Left lung (tissue), 10 donors: ENCODE data around the gene CFAP52. TPM values are rescaled to one million over a fixed set of nuclear protein-coding genes. Genes with fewer than 3 reads are reported as not detected.
"Not testable (repeated sequence)": the region's sequence is repeated elsewhere in the genome, so short reads cannot be mapped to it uniquely, and the experiment has no call there.

ENCODE experiments used
- ATAC-seq: fragments of 200-7000 bp; cut with Tn5 transposase; one replicate; pipeline ENCODE4 v1.9.1; 2020; ENCODE audit warnings: moderate library complexity
- DNase-seq, 4 donors: peaks; one replicate each; pipeline ENCODE4 v3.0.0-alpha.2; 2013 to 2020
- H3K27ac ChIP-seq, 2 donors: fragments of 200-600 bp; sonication (generic) in 1 of 2; one replicate each; pipeline versions ENCODE4 v1.5.0 to v1.8.0; 2020 to 2021
- H3K27me3 ChIP-seq, 2 donors: fragments of 200-600 bp; sonication (generic) in 1 of 2; one replicate each; pipeline versions ENCODE4 v1.5.0 to v1.8.0; 2020 to 2021
- H3K36me3 ChIP-seq, 2 donors: fragments of 200-600 bp; sonication (generic) in 1 of 2; one replicate each; pipeline versions ENCODE4 v1.5.0 to v1.8.0; 2020 to 2021
- H3K4me1 ChIP-seq, 2 donors: fragments of 200-600 bp; one replicate each; pipeline ENCODE4 v1.8.0; 2021
- H3K4me3 ChIP-seq, 2 donors: fragments of 200-600 bp; sonication (generic) in 1 of 2; one replicate each; pipeline versions ENCODE4 v1.5.0 to v1.8.0; 2020 to 2021; ENCODE audit warnings: mild to moderate bottlenecking in 1 of 2
- H3K9me3 ChIP-seq, 2 donors: fragments of 200-600 bp; sonication (generic) in 1 of 2; one replicate each; pipeline versions ENCODE4 v1.5.0 to v1.8.0; 2020 to 2021
- CTCF ChIP-seq, 2 donors: fragments of 200-600 bp; sonication (generic) in 1 of 2; IDR thresholded peaks; one replicate each; pipeline versions ENCODE4 v1.5.0 to v1.8.0; 2021; ENCODE audit warnings: antibody characterized with exemption in 2 of 2
- intact Hi-C, 2 donors: fragments of 100-400 bp; cut with DNase I; formaldehyde crosslinking; loops; one replicate each; pipeline versions ENCODE4 v1.11.2 to v1.14.2; 2022
- polyA plus RNA-seq, 6 donors: library from polyadenylated mRNA; unstranded; fragments of 120-200 nt; gene quantifications; one replicate each; pipeline ENCODE4 v1.2.1, GENCODE V29; 2013; ENCODE audit not compliant: insufficient read length in 6 of 6
- total RNA-seq, 2 donors: library from RNA; stranded (reverse); fragmentation: NEBNext Ultra II Directional; extraction: Animal tissue kit (Norgen Biotek cat#: 25700); gene quantifications; one replicate each; pipeline ENCODE4 v1.2.1, GENCODE V29; 2021
- donor health status: DM: no; HTN: yes; CAD: no.
- donor health status: DM: no; HTN: no; CAD: no.

CFAP52 gene
- total and polyA plus RNA-seq, 8 donors = 1.6 to 10.8 (median 5.3) TPM; not detected in 1

- ATAC-seq = no peak
- TF ChIP-seq CTCF (IDR thresholded peaks at IDR 0.05) = no peak
- Histone ChIP-seq H3K27me3 (no peaks in the 10 kb centered on the region), H3K27ac (no peak overlapping the region), H3K36me3 (peaks cover 0 to 24% of the 10 kb centered on the region in 2 donors), H3K4me1 (no peaks in the 10 kb centered on the region), H3K9me3 (no peaks in the 10 kb centered on the region), H3K4me3 (no peak overlapping the region)
- intact Hi-C loops = no loop called here
- no peak for DNase-seq
Measured at GRCh38 chr17:9557161-9557755, 19.2 kb upstream of the CFAP52 start.

- no peak for DNase-seq
- H3K4me3 ChIP-seq = no peak overlapping the region
- no peak for TF ChIP-seq CTCF (IDR thresholded peaks at IDR 0.05)
Measured at GRCh38 chr17:9557857-9558256, 18.6 kb upstream of the CFAP52 start.

GRCh38 chr17:9564104-9564503 is 12.3 kb upstream of the CFAP52 start:
- no peak overlapping the region for H3K27ac ChIP-seq
- H3K9me3 ChIP-seq = no peaks in the 10 kb centered on the region
- DNase-seq = no peak
- intact Hi-C loops = no loop called here
- no peak overlapping the region for H3K4me3 ChIP-seq
- ATAC-seq = no peak
- no peak for TF ChIP-seq CTCF (IDR thresholded peaks at IDR 0.05)
- H3K36me3 ChIP-seq = peaks cover 0 to 29% of the 10 kb centered on the region in 2 donors
- no peaks in the 10 kb centered on the region for H3K27me3 ChIP-seq
- H3K4me1 ChIP-seq = peaks cover 0 to 5% of the 10 kb centered on the region in 2 donors

More at GRCh38 chr17:9557857-9558256, 18.6 kb upstream of the CFAP52 start:
- intact Hi-C loops = no loop called here
- Histone ChIP-seq H3K27ac (no peak overlapping the region), H3K36me3 (peaks cover 0 to 22% of the 10 kb centered on the region in 2 donors), H3K27me3 (no peaks in the 10 kb centered on the region), H3K4me1 (no peaks in the 10 kb centered on the region), H3K9me3 (no peaks in the 10 kb centered on the region)
- ATAC-seq = no peak

- H3K36me3 ChIP-seq = peaks cover 0 to 33% of the 10 kb centered on the region in 2 donors
- no peak overlapping the region for H3K4me3 ChIP-seq
- TF ChIP-seq CTCF (IDR thresholded peaks at IDR 0.05) = no peak
- H3K27me3 ChIP-seq = no peaks in the 10 kb centered on the region
- no peak overlapping the region for H3K27ac ChIP-seq
- DNase-seq (peak in 2 of 4 donors; percentile 10 to 15), ATAC-seq (no peak)
- peaks cover 0 to 5% of the 10 kb centered on the region in 2 donors for H3K4me1 ChIP-seq
- no peaks in the 10 kb centered on the region for H3K9me3 ChIP-seq
- intact Hi-C loops = no loop called here
Measured at GRCh38 chr17:9566067-9566466, 10.4 kb upstream of the CFAP52 start.

GRCh38 chr17:9566739-9567138 is 9.7 kb upstream of the CFAP52 start:
- H3K27ac ChIP-seq, H3K27me3 ChIP-seq, H3K9me3 ChIP-seq, intact Hi-C loops, H3K4me1 ChIP-seq, ATAC-seq, H3K4me3 ChIP-seq, DNase-seq: not testable (repeated sequence)
- H3K36me3 ChIP-seq = peaks cover 0 to 33% of the 10 kb centered on the region in 2 donors

GRCh38 chr17:9568004-9568403 is 8.4 kb upstream of the CFAP52 start:
- Histone ChIP-seq H3K4me3 (no peak overlapping the region), H3K4me1 (peaks cover 0 to 5% of the 10 kb centered on the region in 2 donors), H3K36me3 (peaks cover 0 to 33% of the 10 kb centered on the region in 2 donors), H3K27ac (no peak overlapping the region), H3K27me3 (no peaks in the 10 kb centered on the region), H3K9me3 (no peaks in the 10 kb centered on the region)
- DNase-seq (no peak), ATAC-seq (no peak)
- intact Hi-C loops = no loop called here
- TF ChIP-seq CTCF (IDR thresholded peaks at IDR 0.05) = no peak
